ENCODE results near the gene ACTN1. TPM values are rescaled to one million over a fixed set of nuclear protein-coding genes. Genes with fewer than 3 reads are reported as not detected.

Gene ACTN1
- total RNA-seq, 4 donors from 2014 or later, result 31.9 to 111 (median 76.1) TPM

GRCh38 chr14:68934066-68934465, 45.0 kb downstream of the ACTN1 start:
- no peak for DNase-seq (ENCODE audit: low spot score in 2 of 2)
- WGBS, 2 donors, result 78 to 81% methylated on average over 9 of the region's 9 CpGs
- intact Hi-C loops (cut with DNase I; ENCODE audit: low total_unique reads), result no loop called here
- no peak overlapping the region for H3K4me3 ChIP-seq (ENCODE audit: low read depth, poor library complexity, severe bottlenecking)
- TF ChIP-seq POLR2A (IDR thresholded peaks at IDR 0.05) (no peak), CTCF (IDR thresholded peaks at IDR 0.05) (no peak)

GRCh38 chr14:68932686-68933085, 46.4 kb downstream of the ACTN1 start:
- WGBS, 2 donors, result 89 to 90% methylated on average over 5 of the region's 5 CpGs
- no peak for DNase-seq (ENCODE audit: low spot score in 2 of 2)
- intact Hi-C loops (cut with DNase I; ENCODE audit: low total_unique reads), result no loop called here

GRCh38 chr14:68932231-68932630, 46.9 kb downstream of the ACTN1 start:
- intact Hi-C loops (cut with DNase I; ENCODE audit: low total_unique reads), result no loop called here
- DNase-seq (ENCODE audit: low spot score in 2 of 2), result no peak
- no peak overlapping the region for H3K4me3 ChIP-seq (ENCODE audit: low read depth, poor library complexity, severe bottlenecking)
- TF ChIP-seq POLR2A (IDR thresholded peaks at IDR 0.05) (no peak), CTCF (IDR thresholded peaks at IDR 0.05) (no peak)
- 52 to 55% methylated on average over 4 of the region's 4 CpGs for WGBS, 2 donors

More at GRCh38 chr14:68932686-68933085, 46.4 kb downstream of the ACTN1 start:
- H3K4me3 ChIP-seq (ENCODE audit: low read depth, poor library complexity, severe bottlenecking), result no peak overlapping the region
- no peak for TF ChIP-seq POLR2A (IDR thresholded peaks at IDR 0.05)
- no peak for TF ChIP-seq CTCF (IDR thresholded peaks at IDR 0.05)

GRCh38 chr14:68931474-68932051, 47.5 kb downstream of the ACTN1 start:
- TF ChIP-seq CTCF (IDR thresholded peaks at IDR 0.05), result no peak
- TF ChIP-seq POLR2A (IDR thresholded peaks at IDR 0.05), result no peak
- 75 to 83% methylated on average over 5 of the region's 5 CpGs for WGBS, 2 donors
- intact Hi-C loops (cut with DNase I; ENCODE audit: low total_unique reads), result no loop called here
- DNase-seq (ENCODE audit: low spot score in 2 of 2), result no peak
- H3K4me3 ChIP-seq (ENCODE audit: low read depth, poor library complexity, severe bottlenecking), result no peak overlapping the region

GRCh38 chr14:68931063-68931462, 48.0 kb downstream of the ACTN1 start:
- intact Hi-C loops (cut with DNase I; ENCODE audit: low total_unique reads), result no loop called here
- no peak overlapping the region for H3K4me3 ChIP-seq (ENCODE audit: low read depth, poor library complexity, severe bottlenecking)
- WGBS, 2 donors, result 86 to 87% methylated on average over 3 of the region's 3 CpGs
- TF ChIP-seq POLR2A (IDR thresholded peaks at IDR 0.05) (no peak), CTCF (IDR thresholded peaks at IDR 0.05) (no peak)
- DNase-seq (ENCODE audit: low spot score in 2 of 2), result no peak

Data from lower leg skin (tissue), 4 donors.